DND-41 (cell line): ENCODE data around the gene EXD3.

Experiments used
- ATAC-seq: fragments of 200-7000 bp; cut with Tn5 transposase; 3 replicates; pipeline ENCODE4 v1.9.1; 2021; ENCODE audit warnings: low read depth; ENCODE audit not compliant: insufficient read depth
- DNase-seq: peaks from one replicate; pipeline ENCODE4 v3.0.0-alpha.2; 2020
- H2AFZ ChIP-seq: 2 replicates; pipeline ENCODE4 v1.6.0; 2012; ENCODE audit warnings: low read depth, low read length
- H3K27ac ChIP-seq: 2 replicates; pipeline ENCODE4 v1.5.1; 2012; ENCODE audit warnings: low read length, inconsistent platforms
- H3K27me3 ChIP-seq: fragments of 200-600 bp; sonication (generic); 2 replicates; pipeline ENCODE4 v1.6.0; 2012; ENCODE audit warnings: low read length, mild to moderate bottlenecking, inconsistent platforms; ENCODE audit not compliant: insufficient read depth, poor library complexity
- H3K36me3 ChIP-seq: 2 replicates; pipeline ENCODE4 v1.5.1; 2012; ENCODE audit warnings: low read length, inconsistent platforms; ENCODE audit not compliant: insufficient read depth
- H3K4me1 ChIP-seq: 2 replicates; pipeline ENCODE4 v1.5.1; 2012; ENCODE audit warnings: mild to moderate bottlenecking, low read length; ENCODE audit not compliant: insufficient read depth
- H3K4me2 ChIP-seq: 2 replicates; pipeline ENCODE4 v1.6.0; 2012; ENCODE audit warnings: mild to moderate bottlenecking, moderate library complexity, low read length, inconsistent platforms; ENCODE audit not compliant: insufficient read depth
- H3K4me3 ChIP-seq, 2 experiments: fragments of 200-600 bp in 1 of 2; shearing (Covaris generic) in 1 of 2; 2 replicates each; pipeline ENCODE4 v1.5.1; 2012 to 2016; ENCODE audit warnings: inconsistent platforms in 2 of 2, low read length in 2 of 2, mild to moderate bottlenecking in 2 of 2, low read depth in 1 of 2, moderate library complexity in 1 of 2
- H3K79me2 ChIP-seq: 2 replicates; pipeline ENCODE4 v1.6.0; 2012; ENCODE audit warnings: low read length, inconsistent platforms; ENCODE audit not compliant: insufficient read depth
- H3K9ac ChIP-seq: 2 replicates; pipeline ENCODE4 v1.6.0; 2012; ENCODE audit warnings: low read depth, mild to moderate bottlenecking, inconsistent platforms, low read length, moderate library complexity
- H3K9me3 ChIP-seq: 2 replicates; pipeline ENCODE4 v1.5.1; 2012; ENCODE audit warnings: low read length, moderate library complexity, mild to moderate bottlenecking, inconsistent platforms; ENCODE audit not compliant: insufficient read depth, severe bottlenecking
- H4K20me1 ChIP-seq: 2 replicates; pipeline ENCODE4 v1.6.0; 2012; ENCODE audit warnings: low read length; ENCODE audit not compliant: insufficient read depth
- EZH2 ChIP-seq: IDR thresholded peaks from 3 replicates; pipeline ENCODE4 v1.6.1; 2012; ENCODE audit warnings: borderline replicate concordance, low read depth, mild to moderate bottlenecking, moderate library complexity, low read length, inconsistent platforms; ENCODE audit not compliant: severe bottlenecking
- TF ChIP-seq, protein P1 (sequence below): IDR thresholded peaks from 2 replicates; pipeline ENCODE4 v1.5.1; 2012; ENCODE audit warnings: borderline replicate concordance, low read length, moderate library complexity, mild to moderate bottlenecking; ENCODE audit not compliant: poor library complexity, severe bottlenecking; ENCODE audit errors: extremely low read depth

Gene EXD3

GRCh38 chr9:137454145-137454596, 31.2 kb upstream of the EXD3 start:
- Histone ChIP-seq H3K4me1 (no peaks in the 10 kb centered on the region), H3K79me2 (no peaks in the 10 kb centered on the region), H3K9me3 (no peaks in the 10 kb centered on the region), H3K36me3 (no peaks in the 10 kb centered on the region), H2AFZ (no peak overlapping the region), H3K27ac (no peak overlapping the region), H4K20me1 (peaks cover 29% of the 10 kb centered on the region), H3K4me2 (no peak overlapping the region), H3K9ac (no peak overlapping the region), H3K27me3 (no peaks in the 10 kb centered on the region), H3K4me3 (no peak overlapping the region)
- ATAC-seq (no peak), DNase-seq (no peak)
- TF ChIP-seq, protein P1, sequence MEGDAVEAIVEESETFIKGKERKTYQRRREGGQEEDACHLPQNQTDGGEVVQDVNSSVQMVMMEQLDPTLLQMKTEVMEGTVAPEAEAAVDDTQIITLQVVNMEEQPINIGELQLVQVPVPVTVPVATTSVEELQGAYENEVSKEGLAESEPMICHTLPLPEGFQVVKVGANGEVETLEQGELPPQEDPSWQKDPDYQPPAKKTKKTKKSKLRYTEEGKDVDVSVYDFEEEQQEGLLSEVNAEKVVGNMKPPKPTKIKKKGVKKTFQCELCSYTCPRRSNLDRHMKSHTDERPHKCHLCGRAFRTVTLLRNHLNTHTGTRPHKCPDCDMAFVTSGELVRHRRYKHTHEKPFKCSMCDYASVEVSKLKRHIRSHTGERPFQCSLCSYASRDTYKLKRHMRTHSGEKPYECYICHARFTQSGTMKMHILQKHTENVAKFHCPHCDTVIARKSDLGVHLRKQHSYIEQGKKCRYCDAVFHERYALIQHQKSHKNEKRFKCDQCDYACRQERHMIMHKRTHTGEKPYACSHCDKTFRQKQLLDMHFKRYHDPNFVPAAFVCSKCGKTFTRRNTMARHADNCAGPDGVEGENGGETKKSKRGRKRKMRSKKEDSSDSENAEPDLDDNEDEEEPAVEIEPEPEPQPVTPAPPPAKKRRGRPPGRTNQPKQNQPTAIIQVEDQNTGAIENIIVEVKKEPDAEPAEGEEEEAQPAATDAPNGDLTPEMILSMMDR: no peak
- no peak for TF ChIP-seq EZH2

DNA sequence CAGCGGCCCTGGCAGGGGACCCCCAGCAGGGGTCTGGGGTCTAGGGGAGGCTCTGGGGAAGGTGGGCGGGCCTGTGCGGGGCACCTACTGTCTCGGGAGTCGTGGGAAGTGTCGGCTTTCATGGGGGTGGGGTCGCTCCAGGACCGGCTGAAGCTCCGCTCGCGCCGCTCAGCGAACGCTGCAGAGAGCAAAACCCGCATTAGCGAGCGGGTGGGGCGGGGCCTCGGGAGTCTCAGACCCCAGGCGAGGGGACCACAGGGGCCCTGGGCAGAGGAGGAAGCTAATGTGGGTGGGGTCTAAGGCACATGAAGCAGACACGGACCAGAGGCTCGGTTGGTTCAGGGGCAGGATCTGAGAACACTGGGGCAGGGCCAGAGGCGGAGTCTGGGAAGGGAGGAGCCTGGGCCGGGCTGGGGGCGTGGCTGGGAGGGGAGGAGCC, 30.7 kb upstream of the EXD3 start:
- Histone ChIP-seq H3K4me1 (no peaks in the 10 kb centered on the region), H3K27me3 (no peaks in the 10 kb centered on the region), H3K9ac (no peak overlapping the region), H3K36me3 (no peaks in the 10 kb centered on the region), H3K27ac (no peak overlapping the region), H3K79me2 (no peaks in the 10 kb centered on the region), H3K9me3 (no peaks in the 10 kb centered on the region), H2AFZ (no peak overlapping the region), H4K20me1 (peaks cover 32% of the 10 kb centered on the region), H3K4me2 (no peak overlapping the region), H3K4me3 (no peak overlapping the region)
- TF ChIP-seq, protein P1: no peak
- DNase-seq (no peak), ATAC-seq (no peak)

DNA sequence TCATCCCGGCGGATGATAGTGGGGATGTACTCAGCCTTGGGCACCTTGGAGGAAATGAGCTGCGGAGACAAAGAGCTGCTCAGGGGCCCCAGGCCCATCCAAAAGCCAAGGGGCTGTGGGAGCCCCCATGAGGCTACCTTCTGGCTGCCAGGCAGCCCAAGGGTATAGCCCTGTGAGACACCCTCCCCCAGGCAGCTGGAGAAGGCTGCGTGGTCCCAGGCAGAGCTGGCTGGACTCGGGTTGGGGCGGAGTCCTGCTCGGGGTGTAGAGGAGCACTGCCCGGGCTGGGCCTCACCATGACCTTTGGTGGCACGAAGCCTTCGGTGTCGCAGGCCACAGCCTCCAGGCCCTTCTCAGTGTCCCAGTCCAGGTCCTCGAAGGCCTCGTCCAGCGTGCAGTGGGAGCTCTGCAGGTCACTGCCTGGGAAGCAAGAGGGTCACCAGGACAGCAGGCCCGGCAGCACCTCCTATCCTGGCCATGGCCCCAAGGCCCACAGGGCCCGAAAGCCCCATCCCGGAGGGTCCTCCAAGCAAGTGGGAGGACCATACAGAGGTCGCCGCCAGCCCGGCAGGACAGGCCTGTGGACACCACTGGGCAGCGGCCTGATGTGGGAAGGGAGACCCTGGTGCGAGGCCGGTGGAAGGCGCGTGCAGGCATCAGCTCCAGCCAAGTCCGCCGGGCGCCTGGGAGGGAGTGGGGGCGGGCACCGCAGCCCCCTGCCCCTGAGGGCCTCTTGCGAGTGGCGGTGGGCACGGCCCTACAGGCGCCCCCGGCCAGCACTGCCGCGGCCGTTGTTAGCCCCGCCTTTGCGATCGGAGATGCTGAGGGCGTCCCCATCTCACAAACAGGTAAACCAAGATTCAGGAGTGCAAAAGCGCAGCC, 30.0 kb upstream of the EXD3 start:
- TF ChIP-seq, protein P1: no peak
- no peak for TF ChIP-seq EZH2
- H3K79me2 ChIP-seq: no peaks in the 10 kb centered on the region
- no peaks in the 10 kb centered on the region for H3K36me3 ChIP-seq
- H3K27ac ChIP-seq: no peak overlapping the region
- H3K9me3 ChIP-seq: no peaks in the 10 kb centered on the region
- DNase-seq: no peak
- ATAC-seq: no peak
- H3K4me1 ChIP-seq: no peaks in the 10 kb centered on the region
- H3K27me3 ChIP-seq: no peaks in the 10 kb centered on the region
- H3K4me3 ChIP-seq: no peak overlapping the region
- H3K4me2 ChIP-seq: no peak overlapping the region
- no peak overlapping the region for H3K9ac ChIP-seq
- H4K20me1 ChIP-seq: peaks cover 32% of the 10 kb centered on the region
- H2AFZ ChIP-seq: no peak overlapping the region
